A204.1 (cell line): ENCODE data around the gene CHURC1.
"Not testable (repeated sequence)": the region's sequence is repeated elsewhere in the genome, so short reads cannot be mapped to it uniquely, and the experiment has no call there.

Source experiments
- FAIRE-seq: peaks from 2 replicates; lab custom pipeline; 2012; peaks lifted over from hg19 to GRCh38; lab: Jason Lieb, UNC

Gene CHURC1

GRCh38 chr14:64910847-64911495, 3.3 kb upstream of the CHURC1 start:
- FAIRE-seq, result peak; percentile 88

DNA sequence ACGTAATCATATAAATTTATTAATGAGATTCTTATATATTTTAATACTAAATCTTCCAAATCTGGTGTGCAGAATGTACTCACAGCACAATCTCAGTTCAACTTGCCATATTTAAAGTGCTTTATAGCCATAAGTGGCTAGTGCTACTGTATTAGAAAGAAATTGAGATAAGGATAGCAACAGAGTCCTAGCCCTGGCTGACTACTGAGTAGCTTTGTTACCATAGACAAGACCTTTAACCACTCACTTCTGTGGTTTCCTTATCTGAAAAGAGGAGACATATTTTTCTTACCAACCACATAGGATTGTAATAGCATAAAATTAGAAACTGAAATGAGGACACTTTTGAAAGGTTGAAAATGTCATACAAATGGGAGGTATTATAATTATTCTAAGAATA, 2.0 kb upstream of the CHURC1 start:
- no peak for FAIRE-seq

- FAIRE-seq, result not testable (repeated sequence)
Measured at GRCh38 chr14:64913477-64913876, 778 bp upstream of the CHURC1 start.

GRCh38 chr14:64915029-64915424, 772 bp downstream of the CHURC1 start:
- no peak for FAIRE-seq

DNA sequence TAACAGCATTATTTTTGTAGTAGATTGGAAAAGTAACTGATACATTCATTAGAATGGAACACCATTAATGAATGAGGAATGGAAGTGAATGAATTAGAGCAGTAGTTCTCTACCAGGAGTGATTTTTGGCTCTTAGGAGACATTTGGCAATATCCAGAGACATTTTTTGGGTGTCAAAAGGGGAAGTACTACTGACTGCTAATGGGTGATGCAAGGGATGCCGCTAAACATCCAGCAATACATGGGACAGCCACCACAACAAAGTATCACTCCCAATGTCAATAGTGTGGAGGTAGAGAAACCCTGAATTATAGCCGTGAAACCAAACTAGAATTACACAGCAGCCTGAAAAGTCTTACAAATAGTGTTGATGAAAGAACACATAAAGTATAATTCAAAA, 1.5 kb downstream of the CHURC1 start:
- no peak for FAIRE-seq

DNA sequence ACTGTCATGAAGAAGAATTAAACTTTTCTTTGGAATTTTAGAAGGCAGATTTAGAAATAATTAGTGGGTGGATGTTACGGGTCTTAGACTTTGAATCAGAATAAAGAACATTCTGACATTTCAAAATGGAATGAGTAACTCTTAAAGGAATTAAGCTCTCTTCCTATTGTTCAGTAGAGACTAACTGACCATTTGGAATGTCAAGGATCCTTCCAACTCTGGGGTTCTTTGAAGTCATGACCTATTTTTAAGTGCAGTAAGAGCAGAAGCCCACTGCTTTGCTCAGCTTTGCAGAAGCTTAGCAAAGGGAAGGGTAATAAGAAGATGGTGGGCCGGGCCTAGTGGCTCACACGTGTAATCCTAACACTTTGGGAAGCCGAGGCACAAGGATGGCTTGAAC, 4.0 kb downstream of the CHURC1 start:
- no peak for FAIRE-seq

DNA sequence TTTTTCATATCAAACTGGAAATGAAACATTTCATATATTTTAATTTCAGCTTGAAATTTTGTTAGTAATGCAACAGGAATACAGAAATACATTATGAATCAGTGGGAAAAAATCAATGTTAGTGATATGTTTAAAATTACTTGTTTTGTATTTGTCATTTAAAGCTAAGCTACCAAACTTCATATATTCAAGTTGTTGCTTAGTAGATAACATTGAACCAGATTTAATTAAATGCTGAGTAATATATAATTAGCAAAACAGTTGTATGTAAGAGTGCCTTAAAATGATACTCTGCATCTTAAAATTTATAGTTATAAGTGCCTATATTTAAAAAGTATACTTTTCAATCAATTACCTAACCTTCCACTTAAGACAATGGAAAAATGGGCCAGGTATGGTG, 5.0 kb downstream of the CHURC1 start:
- peak; percentile 3 for FAIRE-seq

- FAIRE-seq, result no peak
Measured at GRCh38 chr14:64919618-64920017, 5.4 kb downstream of the CHURC1 start.

- no peak for FAIRE-seq
Measured at GRCh38 chr14:64920465-64920864, 6.2 kb downstream of the CHURC1 start.

GRCh38 chr14:64923015-64923414, 8.8 kb downstream of the CHURC1 start:
- FAIRE-seq, result no peak

DNA sequence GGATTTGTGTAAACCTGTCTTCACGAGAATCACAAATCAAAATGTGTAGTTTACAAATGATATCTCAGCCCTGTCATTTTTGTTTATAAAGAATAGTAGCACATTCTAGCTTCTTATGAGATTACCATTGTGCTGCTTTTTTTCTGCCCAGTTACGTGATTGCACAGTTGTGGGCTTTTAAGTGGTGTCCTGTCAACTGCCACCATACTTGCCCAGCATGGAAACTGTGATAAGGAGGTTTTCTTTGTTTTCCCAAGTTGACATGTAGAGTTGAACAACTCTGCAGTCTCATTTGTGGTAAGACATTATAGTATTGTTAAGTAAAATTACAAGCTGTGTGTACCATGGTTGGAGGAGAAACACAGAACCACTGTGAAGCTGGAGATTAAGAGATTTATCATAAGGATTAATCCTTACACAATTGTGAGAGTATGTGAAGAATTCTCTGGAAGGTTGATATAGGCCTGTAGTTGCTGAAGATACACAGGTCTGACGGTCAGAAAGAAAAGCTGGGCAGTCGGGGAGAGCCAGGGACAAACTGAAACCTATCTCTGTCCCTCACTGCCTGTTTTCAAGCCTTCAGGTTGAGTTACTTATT, 12.2 kb downstream of the CHURC1 start:
- FAIRE-seq, result no peak

GRCh38 chr14:64927031-64927430, 12.8 kb downstream of the CHURC1 start:
- FAIRE-seq, result no peak

DNA sequence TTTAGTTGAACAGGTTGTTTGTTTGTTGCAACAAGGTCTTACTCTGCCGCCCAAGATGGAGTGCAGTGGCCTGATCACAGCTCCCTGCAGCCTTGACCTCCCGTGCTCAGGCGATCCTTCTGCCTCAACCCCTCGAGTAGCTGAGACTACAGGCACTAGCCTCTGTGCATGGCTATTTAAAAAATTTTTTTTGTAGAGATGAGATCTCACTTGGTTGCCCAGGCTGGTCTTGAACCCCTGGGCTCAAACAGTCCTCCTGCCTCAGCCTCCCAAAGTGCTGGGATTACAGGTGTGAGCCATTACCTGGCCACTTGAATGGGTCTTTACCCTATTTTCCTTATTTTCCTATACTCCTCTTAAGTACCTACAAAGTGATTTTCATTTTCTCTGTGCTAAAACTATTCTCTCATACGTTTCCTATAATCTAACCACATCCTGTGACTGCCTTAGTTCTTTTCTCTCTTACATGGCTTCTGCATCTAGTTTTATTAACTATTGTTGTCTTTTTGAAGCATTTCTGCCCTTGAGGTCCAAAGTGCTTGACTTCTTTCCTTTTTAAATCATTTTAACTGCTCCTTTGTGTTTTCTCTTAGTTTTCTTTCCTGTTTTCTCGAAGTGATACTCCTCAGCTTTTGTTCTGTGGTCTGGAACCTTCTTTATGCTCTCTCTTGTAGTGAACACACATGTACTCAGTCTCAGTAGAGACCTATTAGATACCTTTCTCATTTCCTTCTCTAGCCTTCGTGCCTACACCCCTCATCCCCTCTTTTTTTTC, 14.2 kb downstream of the CHURC1 start:
- FAIRE-seq, result no peak

DNA sequence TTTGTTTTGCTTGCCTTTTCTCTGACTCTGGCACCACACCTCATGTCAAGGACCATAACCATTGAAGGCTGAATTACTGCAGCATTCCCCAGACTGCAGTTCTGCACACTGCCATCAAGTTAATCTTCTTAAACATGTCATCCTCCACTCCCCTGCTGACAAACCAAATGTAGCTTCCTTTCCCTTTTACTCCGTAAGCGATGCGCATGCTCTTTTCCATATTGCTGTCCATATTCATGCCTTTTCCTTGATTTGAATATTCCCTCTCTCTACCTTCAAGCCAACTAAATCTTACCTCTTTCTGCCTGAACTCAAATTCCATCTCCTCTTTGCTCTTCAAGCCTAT, 14.7 kb downstream of the CHURC1 start:
- no peak for FAIRE-seq

DNA sequence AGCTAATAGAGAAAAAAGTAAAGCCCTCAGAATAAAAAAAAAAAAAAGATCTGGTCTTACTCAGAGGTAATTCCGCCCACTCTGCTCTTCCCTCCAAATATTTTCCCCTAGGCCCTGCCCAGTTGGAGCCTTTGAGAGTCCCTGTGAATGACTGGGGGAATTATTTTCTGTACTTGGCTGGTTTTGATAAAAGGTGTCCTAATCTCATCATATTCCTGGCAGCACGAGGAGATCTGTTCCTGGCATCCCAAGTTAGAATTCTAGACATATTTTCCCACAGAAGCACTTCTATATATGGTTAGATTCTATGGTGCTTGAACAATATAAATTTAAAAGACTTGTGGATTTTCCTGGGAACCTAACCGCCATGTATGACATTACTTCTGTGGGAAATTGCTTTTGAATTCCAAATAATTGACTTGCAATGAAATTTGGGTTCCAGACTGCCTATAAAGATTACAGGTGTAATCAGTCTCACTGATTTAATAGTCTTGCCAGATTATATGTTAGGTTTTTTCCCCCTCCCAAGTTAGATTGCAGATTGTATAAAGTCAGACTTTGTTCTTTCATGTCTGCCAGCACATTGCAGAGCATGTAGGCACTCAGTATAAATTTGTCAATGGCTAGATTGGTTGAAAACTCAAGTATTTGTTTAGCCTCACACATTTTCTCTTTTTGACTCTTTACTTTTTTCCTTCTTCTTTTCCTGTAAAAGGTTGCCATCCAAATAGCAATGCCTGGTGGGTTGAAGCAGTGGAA, 16.0 kb downstream of the CHURC1 start:
- FAIRE-seq, result no peak

- FAIRE-seq, result no peak
Measured at GRCh38 chr14:64931123-64931522, 16.9 kb downstream of the CHURC1 start.

DNA sequence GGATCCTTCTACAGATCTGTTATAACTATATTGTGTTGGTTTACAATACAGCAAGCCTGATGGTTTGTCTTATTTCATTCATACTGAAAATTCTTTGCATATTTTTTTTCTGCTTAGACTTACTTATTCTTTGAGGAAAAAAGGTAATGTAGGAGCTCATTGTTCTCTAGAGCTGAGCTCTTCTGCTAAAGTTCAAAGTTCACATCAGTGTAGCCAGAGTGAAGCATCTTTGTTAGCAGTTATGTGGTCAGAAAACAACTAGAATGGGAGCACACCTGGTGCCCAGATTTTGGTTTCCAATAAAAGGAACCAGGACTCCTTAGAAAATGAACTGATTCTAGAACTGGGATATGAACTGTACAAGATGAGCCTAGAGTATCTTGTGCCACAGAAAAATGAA, 18.0 kb downstream of the CHURC1 start:
- no peak for FAIRE-seq

DNA sequence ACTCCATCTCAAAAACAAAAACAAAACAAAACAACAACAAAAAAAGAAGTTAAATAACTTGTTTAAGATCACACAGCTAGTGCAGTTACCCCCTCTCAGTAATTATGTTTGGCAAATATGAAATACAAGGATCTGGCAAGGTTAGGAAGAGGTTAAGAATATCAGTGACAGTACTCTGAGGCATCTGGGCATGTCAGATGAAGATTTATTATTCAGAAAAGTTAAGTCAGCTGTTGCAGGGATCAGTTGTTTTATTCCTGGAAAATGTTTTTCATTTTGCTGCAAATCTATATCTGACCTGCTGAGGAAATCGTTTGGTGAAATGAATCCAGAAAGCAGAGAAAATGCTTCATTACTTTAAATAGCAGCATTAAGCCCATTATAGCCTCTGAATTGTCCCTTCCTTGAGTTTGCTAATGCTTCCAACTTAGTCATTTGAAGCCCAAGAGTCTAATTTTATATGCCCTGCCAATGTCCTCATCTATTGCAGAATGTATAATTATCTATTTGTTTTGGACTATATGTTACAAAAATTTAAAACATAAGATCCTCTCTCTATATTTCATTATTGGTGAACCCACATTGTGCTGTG, 20.2 kb downstream of the CHURC1 start:
- no peak for FAIRE-seq

- no peak for FAIRE-seq
Measured at GRCh38 chr14:64935508-64935907, 21.3 kb downstream of the CHURC1 start.

- FAIRE-seq, result no peak
Measured at GRCh38 chr14:64937171-64937820, 23.0 kb downstream of the CHURC1 start.

DNA sequence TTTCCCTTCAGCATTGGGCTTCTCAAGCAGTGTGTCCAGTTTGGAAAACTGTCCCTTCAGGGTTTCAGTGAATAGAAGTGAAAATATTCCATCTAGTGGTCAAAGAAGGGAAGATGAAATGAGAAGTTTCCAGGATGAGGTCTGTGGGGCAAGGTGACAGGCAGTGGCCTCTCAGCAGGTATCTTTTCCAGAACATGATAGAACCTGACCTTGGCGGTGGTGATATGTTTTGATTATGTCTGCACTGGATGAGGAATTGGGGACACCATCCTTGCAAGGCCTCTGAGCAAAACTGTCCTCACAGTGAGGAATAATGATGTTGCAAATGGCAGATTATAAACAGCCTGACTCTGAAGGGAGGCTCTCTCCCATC, 23.6 kb downstream of the CHURC1 start:
- FAIRE-seq, result no peak
